ENCODE measurements around the gene NPHP4.

The NPHP4 gene

GRCh38 chr1:5910666-5911065 is 81.6 kb downstream of the NPHP4 start:
- TF ChIP-seq CTCF (IDR thresholded peaks at IDR 0.05; ENCODE audit: insufficient read depth, low read depth, low read length, missing control alignments) = no peak

DNA sequence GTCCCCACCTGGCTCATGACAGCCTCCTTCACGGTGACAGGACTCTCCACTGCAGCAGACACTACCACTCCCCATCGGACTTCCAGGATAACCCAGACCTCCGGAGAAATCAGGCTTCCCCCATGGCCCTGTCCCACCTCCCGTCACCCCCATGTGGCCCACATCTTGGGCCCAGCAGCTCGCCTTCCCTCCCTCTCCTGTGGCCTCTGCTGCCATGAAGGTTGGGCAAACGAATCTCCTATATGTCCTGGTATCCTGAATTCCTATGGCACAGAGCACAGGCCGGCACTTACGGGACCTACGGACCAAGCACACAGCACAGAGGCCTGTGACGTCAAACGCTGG is 82.0 kb downstream of the NPHP4 start:
- TF ChIP-seq CTCF (IDR thresholded peaks at IDR 0.05; ENCODE audit: insufficient read depth, low read depth, low read length, missing control alignments) = no peak

More at GRCh38 chr1:5910666-5911065, 81.6 kb downstream of the NPHP4 start:
- H3K4me3 ChIP-seq (ENCODE audit: low read length) = no peak overlapping the region
- no peak for DNase-seq (ENCODE audit: low read depth)

GRCh38 chr1:5909576-5910275 is 82.5 kb downstream of the NPHP4 start:
- no peak for DNase-seq (ENCODE audit: low read depth)
- no peak overlapping the region for H3K4me3 ChIP-seq (ENCODE audit: low read length)
- no peak for TF ChIP-seq CTCF (IDR thresholded peaks at IDR 0.05; ENCODE audit: insufficient read depth, low read depth, low read length, missing control alignments)

More for the DNA sequence above, 82.0 kb downstream of the NPHP4 start:
- DNase-seq (ENCODE audit: low read depth) = no peak
- H3K4me3 ChIP-seq (ENCODE audit: low read length) = no peak overlapping the region

DNA sequence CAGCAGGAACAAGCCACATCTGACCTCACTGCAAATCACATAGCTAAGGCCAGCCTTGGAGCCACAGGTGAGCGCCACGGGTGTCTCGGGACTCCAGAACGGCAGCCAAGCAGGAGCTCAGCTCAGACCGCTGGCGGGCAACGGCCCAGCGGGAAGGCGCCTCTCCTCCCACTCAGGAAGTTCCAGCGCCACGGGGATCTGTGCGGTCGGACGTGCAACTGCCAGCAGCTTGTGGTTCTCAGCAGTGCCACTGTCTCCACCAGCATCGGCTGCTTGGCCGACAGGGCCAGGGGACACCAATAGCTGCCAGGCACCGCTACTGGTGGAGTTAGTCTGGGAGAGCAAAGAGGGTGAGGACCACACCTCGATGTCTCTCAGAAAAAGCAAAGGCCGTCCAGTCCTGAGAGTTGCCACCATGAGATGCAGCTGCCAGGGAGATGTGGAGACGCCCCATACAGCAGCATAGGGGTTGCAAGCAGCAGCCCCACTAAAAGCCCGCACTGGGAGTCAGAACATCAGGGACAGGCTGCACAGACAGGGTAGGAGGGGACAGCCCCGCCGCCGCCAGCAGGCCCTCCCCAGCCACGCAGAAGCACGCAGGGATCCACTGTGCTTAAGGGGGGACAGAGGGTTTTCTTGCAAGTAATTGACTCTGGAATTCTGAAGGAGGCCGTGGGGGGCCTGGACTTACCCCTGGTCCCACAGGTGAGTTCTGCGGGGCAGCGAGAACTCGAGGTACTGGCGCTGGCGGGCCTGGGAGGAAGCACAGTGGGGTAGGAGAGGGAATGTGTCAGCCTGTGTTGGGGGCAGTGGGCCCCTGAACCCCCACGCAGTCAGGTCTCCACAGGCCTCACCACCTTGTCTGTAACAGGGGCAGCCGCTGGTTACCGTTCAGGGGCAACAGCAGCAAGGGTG is 83.5 kb downstream of the NPHP4 start:
- no peak overlapping the region for H3K4me3 ChIP-seq (ENCODE audit: low read length)
- TF ChIP-seq CTCF (IDR thresholded peaks at IDR 0.05; ENCODE audit: insufficient read depth, low read depth, low read length, missing control alignments) = no peak
- no peak for DNase-seq (ENCODE audit: low read depth)

DNA sequence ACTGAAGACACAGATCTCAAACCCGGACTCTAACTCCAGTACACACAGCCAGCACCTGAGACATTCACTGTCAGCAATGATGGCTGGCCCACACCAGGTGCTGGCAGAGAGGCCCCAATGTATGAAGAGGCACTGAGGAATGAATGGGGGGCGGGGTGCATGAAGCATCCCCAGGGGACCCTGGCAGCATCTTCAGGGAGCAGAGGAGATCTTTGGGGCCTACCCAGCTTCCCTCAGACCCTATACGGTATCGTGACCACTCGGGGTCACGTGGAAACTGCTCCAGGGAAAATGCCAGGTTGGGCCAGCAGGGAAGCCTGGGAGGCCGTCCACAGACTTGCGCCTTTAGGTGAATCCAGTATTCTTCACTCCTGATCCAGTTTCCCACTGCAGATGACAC is 84.3 kb downstream of the NPHP4 start:
- no peak overlapping the region for H3K4me3 ChIP-seq (ENCODE audit: low read length)
- DNase-seq (ENCODE audit: low read depth) = no peak
- TF ChIP-seq CTCF (IDR thresholded peaks at IDR 0.05; ENCODE audit: insufficient read depth, low read depth, low read length, missing control alignments) = no peak

- no peak for TF ChIP-seq CTCF (IDR thresholded peaks at IDR 0.05; ENCODE audit: insufficient read depth, low read depth, low read length, missing control alignments)
- DNase-seq (ENCODE audit: low read depth) = no peak
- H3K4me3 ChIP-seq (ENCODE audit: low read length) = no peak overlapping the region
Measured at GRCh38 chr1:5907386-5907785, 84.8 kb downstream of the NPHP4 start.
